ENCODE data around the gene FN1. TPM values are rescaled to one million over a fixed set of nuclear protein-coding genes. Genes with fewer than 3 reads are reported as not detected.

The FN1 gene
- total and polyA plus RNA-seq, 2 donors (not counting 1 experiment from before 2014, with no cell fraction given): 0.05 TPM; not detected in 1

DNA sequence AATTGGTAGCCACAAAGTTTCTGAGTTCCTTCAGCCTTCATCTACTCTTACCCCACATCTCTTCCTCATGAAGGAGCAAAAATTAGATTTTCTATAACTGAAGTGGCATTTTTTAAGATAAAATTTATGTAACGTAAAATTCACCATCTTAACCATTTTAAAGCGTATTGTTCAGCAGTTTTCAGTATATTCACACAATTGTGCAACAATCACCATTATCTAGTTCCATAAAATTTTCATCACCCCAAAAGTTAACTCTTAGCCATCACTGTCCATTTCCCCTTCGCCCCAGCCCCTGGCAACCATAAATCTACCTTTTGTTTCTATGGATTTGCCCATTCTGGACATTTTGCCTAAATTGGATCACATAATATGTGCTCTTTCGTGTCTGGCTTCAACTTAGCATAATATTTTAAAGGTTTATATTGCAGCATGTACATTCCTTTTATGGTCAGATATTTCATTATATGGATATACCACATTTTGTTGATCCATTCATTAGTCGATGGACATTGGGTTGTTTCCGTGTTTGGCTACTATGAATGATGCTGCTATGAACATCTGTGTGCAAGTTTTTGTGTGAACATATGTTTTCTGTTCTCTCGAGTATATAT lies 79.4 kb downstream of the FN1 start:
- ChIA-PET POLR2A (no interaction called here), CTCF (no interaction called here)
- Histone ChIP-seq H3K4me1 (ENCODE audit: control insufficient read depth in 2 of 2, insufficient read depth in 2 of 2, low read length in 2 of 2) (no peaks in the 10 kb centered on the region), H3K27me3 (replicated peaks in 1 of 4; ENCODE audit: control extremely low read depth in 1 of 4, control insufficient read depth in 3 of 4, insufficient read depth in 4 of 4, low read length in 3 of 4) (no peaks in the 10 kb centered on the region), H3K4me2 (replicated peaks; ENCODE audit: low read depth, low read length, poor library complexity, severe bottlenecking) (no peak overlapping the region), H3K4me3 (ENCODE audit: control extremely low read depth in 1 of 5, extremely low read depth in 1 of 5, insufficient read depth in 1 of 5, low read depth in 2 of 5, low read length in 4 of 5) (no peak overlapping the region), H3K36me3 (replicated peaks in 1 of 2; ENCODE audit: control extremely low read depth in 1 of 2, control insufficient read depth in 1 of 2, extremely low read depth in 1 of 2, insufficient read depth in 2 of 2, low read length in 1 of 2) (peaks cover 0 to 3% of the 10 kb centered on the region in 2 experiments), H3K9me3 (ENCODE audit: control extremely low read depth in 1 of 3, control insufficient read depth in 2 of 3, insufficient read depth in 1 of 3, low read length in 2 of 3) (no peaks in the 10 kb centered on the region), H2AFZ (ENCODE audit: insufficient read depth, low read depth, low read length, poor library complexity, severe bottlenecking) (no peak overlapping the region), H3K27ac (ENCODE audit: low read length in 2 of 2) (no peak overlapping the region), H3K9ac (ENCODE audit: low read length) (no peak overlapping the region), H4K20me1 (ENCODE audit: control insufficient read depth, insufficient read depth, low read length, poor library complexity, severe bottlenecking) (no peaks in the 10 kb centered on the region), H3K79me2 (ENCODE audit: control insufficient read depth, insufficient read depth, low read length) (no peaks in the 10 kb centered on the region)
- no peak overlapping the region for H3K27ac Mint-ChIP-seq
- no peak overlapping the region for H3K4me3 Mint-ChIP-seq
- no peaks in the 10 kb centered on the region for H3K4me1 Mint-ChIP-seq
- no peaks in the 10 kb centered on the region for H3K27me3 Mint-ChIP-seq
- TF ChIP-seq EZH2 (IDR thresholded peaks at IDR 0.05; ENCODE audit: borderline replicate concordance, insufficient read depth, low read depth, low read length, poor library complexity, severe bottlenecking) (no peak), CTCF (IDR thresholded peaks at IDR 0.05) (no peak)
- DNase-seq (no peak), ATAC-seq (ENCODE audit: low read depth) (no peak)
- intact Hi-C loops (cut with micrococcal nuclease): no loop called here
- WGBS (ENCODE audit: insufficient coverage): 94% methylated on average over 5 of the region's 7 CpGs
- H3K9me3 Mint-ChIP-seq (ENCODE audit: insufficient read depth): no peaks in the 10 kb centered on the region

DNA sequence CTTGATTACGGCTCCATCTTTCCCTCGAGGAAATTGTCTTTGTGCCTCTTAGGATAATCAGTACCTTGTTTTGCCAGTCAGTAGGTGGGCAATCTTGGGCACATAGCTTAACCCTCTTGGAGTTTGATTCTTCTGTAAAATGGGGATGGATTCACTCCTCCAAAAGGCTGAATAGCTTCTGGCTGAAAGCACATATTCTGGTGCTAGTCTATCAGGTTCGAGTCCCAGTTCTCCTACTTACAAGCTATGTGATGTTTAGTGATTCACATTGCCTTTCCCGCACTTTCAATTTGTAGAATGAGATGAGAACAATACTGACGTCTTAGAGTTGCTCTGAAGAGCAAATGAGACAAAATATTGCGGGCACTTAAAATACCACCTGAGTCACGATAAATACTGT lies 80.1 kb downstream of the FN1 start:
- H3K27ac Mint-ChIP-seq: no peak overlapping the region
- Histone ChIP-seq H3K79me2 (ENCODE audit: control insufficient read depth, insufficient read depth, low read length) (no peaks in the 10 kb centered on the region), H3K4me1 (ENCODE audit: control insufficient read depth in 2 of 2, insufficient read depth in 2 of 2, low read length in 2 of 2) (no peaks in the 10 kb centered on the region), H3K36me3 (replicated peaks in 1 of 2; ENCODE audit: control extremely low read depth in 1 of 2, control insufficient read depth in 1 of 2, extremely low read depth in 1 of 2, insufficient read depth in 2 of 2, low read length in 1 of 2) (peaks cover 0 to 7% of the 10 kb centered on the region in 2 experiments), H3K27me3 (replicated peaks in 1 of 4; ENCODE audit: control extremely low read depth in 1 of 4, control insufficient read depth in 3 of 4, insufficient read depth in 4 of 4, low read length in 3 of 4) (no peaks in the 10 kb centered on the region), H3K9ac (ENCODE audit: low read length) (no peak overlapping the region), H3K4me2 (replicated peaks; ENCODE audit: low read depth, low read length, poor library complexity, severe bottlenecking) (no peak overlapping the region), H3K9me3 (ENCODE audit: control extremely low read depth in 1 of 3, control insufficient read depth in 2 of 3, insufficient read depth in 1 of 3, low read length in 2 of 3) (no peaks in the 10 kb centered on the region), H4K20me1 (ENCODE audit: control insufficient read depth, insufficient read depth, low read length, poor library complexity, severe bottlenecking) (no peaks in the 10 kb centered on the region), H3K27ac (ENCODE audit: low read length in 2 of 2) (no peak overlapping the region), H2AFZ (ENCODE audit: insufficient read depth, low read depth, low read length, poor library complexity, severe bottlenecking) (no peak overlapping the region), H3K4me3 (ENCODE audit: control extremely low read depth in 1 of 5, extremely low read depth in 1 of 5, insufficient read depth in 1 of 5, low read depth in 2 of 5, low read length in 4 of 5) (no peak overlapping the region)
- ChIA-PET CTCF (no interaction called here), POLR2A (no interaction called here)
- ATAC-seq (ENCODE audit: low read depth) (no peak), DNase-seq (no peak)
- H3K9me3 Mint-ChIP-seq (ENCODE audit: insufficient read depth): no peaks in the 10 kb centered on the region
- intact Hi-C loops (cut with micrococcal nuclease): no loop called here
- no peak for TF ChIP-seq CTCF (IDR thresholded peaks at IDR 0.05)
- TF ChIP-seq EZH2 (IDR thresholded peaks at IDR 0.05; ENCODE audit: borderline replicate concordance, insufficient read depth, low read depth, low read length, poor library complexity, severe bottlenecking): no peak
- 96% methylated on average over 5 of the region's 7 CpGs for WGBS (ENCODE audit: insufficient coverage)
- no peaks in the 10 kb centered on the region for H3K4me1 Mint-ChIP-seq
- H3K4me3 Mint-ChIP-seq: no peak overlapping the region
- H3K27me3 Mint-ChIP-seq: no peaks in the 10 kb centered on the region
